T-helper 2 cell treated with Interferon-gamma antibody and Interleukin-4, amounts not matched to agents 5 μg/mL and 100 μg/mL, for 36 hours (primary cell): Measurements from ENCODE around the gene DCP1B.
A peak's percentile ranks its signal among the peaks of the same experiment; 100 is the strongest.

ENCODE experiments used
- DNase-seq: peaks from one replicate; pipeline ENCODE4 v3.0.0; 2021; ENCODE audit warnings: low spot score
- H3K27ac Mint-ChIP-seq: one replicate; pipeline ENCODE4 v1.8.0; 2021; ENCODE audit warnings: mild to moderate bottlenecking, mixed read lengths
- H3K27me3 Mint-ChIP-seq: one replicate; pipeline ENCODE4 v1.8.0; 2021; ENCODE audit warnings: low read depth, mixed read lengths
- H3K36me3 Mint-ChIP-seq: one replicate; pipeline ENCODE4 v1.8.0; 2021; ENCODE audit warnings: low read depth, mixed read lengths
- H3K4me1 Mint-ChIP-seq: one replicate; pipeline ENCODE4 v1.8.0; 2021; ENCODE audit warnings: low read depth, mixed read lengths
- H3K4me3 Mint-ChIP-seq: one replicate; pipeline ENCODE4 v1.8.0; 2022; ENCODE audit warnings: mild to moderate bottlenecking, moderate library complexity, mixed read lengths
- H3K9me3 Mint-ChIP-seq: one replicate; pipeline ENCODE4 v1.8.0; 2021; ENCODE audit warnings: mixed read lengths

Gene DCP1B

DNA sequence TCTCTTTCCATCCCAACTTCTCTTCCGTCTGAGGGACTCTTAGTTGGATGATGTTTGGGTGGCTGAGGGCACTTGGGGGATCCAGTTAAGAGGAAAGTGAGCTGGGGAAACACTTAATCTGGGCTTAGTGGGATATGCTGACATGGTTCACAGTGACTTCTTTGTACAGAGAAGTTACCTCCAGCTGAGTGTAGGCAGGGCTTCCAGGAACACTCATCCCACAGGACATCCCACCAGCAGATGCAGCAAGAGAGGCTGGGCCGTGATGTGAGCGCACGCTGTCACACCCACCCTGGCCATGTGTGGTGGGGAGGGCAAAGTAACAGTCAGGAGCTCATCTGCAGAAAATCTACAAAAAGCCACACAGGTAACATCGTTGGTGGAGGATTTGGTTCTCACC, 85.0 kb downstream of the DCP1B start:
- DNase-seq = peak; percentile 3
- Mint-ChIP-seq H3K27ac (no peak overlapping the region), H3K4me1 (peaks cover 15% of the 10 kb centered on the region), H3K9me3 (no peaks in the 10 kb centered on the region), H3K27me3 (peaks cover 17% of the 10 kb centered on the region), H3K36me3 (no peaks in the 10 kb centered on the region), H3K4me3 (no peak overlapping the region)

DNA sequence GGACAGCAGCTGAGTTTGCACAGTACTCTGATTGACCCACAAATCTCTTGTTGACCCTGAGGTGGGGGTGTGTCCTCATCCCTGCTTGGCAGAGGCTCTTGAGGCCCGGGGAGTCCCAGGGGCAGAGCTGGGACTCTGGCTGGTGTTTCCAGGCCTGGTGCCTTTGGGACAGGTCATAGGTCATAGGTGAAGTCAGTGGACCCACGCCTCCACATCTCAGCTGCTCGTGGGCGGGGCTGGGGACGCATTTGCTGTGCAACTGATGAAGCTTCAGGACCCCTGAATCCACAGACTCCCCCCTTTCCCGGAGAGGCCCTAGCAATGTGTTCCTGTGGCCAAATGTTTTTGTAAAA, 85.4 kb downstream of the DCP1B start:
- H3K9me3 Mint-ChIP-seq = no peaks in the 10 kb centered on the region
- H3K4me3 Mint-ChIP-seq = no peak overlapping the region
- H3K36me3 Mint-ChIP-seq = no peaks in the 10 kb centered on the region
- H3K27ac Mint-ChIP-seq = no peak overlapping the region
- H3K27me3 Mint-ChIP-seq = peaks cover 17% of the 10 kb centered on the region
- peak; percentile 3 for DNase-seq
- H3K4me1 Mint-ChIP-seq = peaks cover 15% of the 10 kb centered on the region

DNA sequence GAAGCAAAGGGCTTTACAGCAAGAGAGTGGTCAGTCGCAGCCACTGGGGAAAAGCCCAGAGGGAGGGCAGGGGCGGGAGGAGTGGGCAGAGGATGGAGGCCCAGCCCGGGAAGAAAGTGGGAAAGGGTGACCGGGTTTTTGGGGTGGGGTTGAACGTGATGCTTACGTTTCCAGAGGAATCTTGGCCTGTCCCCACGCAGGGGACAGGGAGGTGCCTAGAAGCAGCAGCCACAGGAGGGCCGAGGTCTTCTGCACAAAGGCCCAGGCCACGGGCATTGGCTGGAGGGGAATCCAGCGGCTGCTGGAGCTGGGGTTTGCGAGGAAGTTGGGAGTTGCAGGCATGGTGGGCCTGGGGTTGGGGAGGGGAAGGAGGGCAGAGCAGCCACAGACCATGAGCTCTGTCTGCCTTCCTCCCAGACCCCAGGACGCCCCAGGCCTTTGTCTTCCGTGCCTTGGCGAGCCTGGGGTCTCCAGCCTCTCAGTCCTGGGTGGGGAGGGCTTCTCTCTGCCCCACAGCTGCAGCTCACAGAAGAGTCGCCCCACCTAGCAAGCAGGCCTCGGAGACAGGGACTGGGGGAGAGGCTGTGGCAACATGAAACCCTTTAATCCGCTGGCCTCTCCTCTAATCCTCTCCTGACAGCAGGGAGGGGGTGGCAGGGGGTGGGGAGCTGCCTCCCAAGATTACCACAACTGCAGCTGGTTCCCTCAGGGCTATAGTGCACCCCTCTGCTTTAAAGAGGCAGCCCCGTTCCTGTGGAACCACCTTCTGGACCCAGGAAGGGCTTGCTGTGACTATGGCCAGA, 86.0 kb downstream of the DCP1B start, which contains the start of gene CACNA2D4:
Gene CACNA2D4 (minus strand): TSS at position 572 of the 803 bp plus-strand sequence. CDS start 179 bp downstream, at position 393.
- no peak within 1 kb of the TSS for H3K27ac Mint-ChIP-seq
- H3K36me3 Mint-ChIP-seq = no peaks in the 10 kb centered on the region
- H3K4me3 Mint-ChIP-seq = no peak within 1 kb of the TSS

GRCh38 chr12:1917172-1918070, 86.8 kb downstream of the DCP1B start:
- no peaks in the 10 kb centered on the region for H3K36me3 Mint-ChIP-seq
- peak; percentile 2 for DNase-seq
- no peaks in the 10 kb centered on the region for H3K9me3 Mint-ChIP-seq
- no peak overlapping the region for H3K27ac Mint-ChIP-seq
- peaks cover 17% of the 10 kb centered on the region for H3K27me3 Mint-ChIP-seq
- peaks cover 15% of the 10 kb centered on the region for H3K4me1 Mint-ChIP-seq
- no peak overlapping the region for H3K4me3 Mint-ChIP-seq

More for the DNA sequence above, 86.0 kb downstream of the DCP1B start, which contains the start of gene CACNA2D4:
- no peak for DNase-seq
- peaks cover 15% of the 10 kb centered on the region for H3K4me1 Mint-ChIP-seq
- H3K27me3 Mint-ChIP-seq = peaks cover 17% of the 10 kb centered on the region
- H3K9me3 Mint-ChIP-seq = no peaks in the 10 kb centered on the region

DNA sequence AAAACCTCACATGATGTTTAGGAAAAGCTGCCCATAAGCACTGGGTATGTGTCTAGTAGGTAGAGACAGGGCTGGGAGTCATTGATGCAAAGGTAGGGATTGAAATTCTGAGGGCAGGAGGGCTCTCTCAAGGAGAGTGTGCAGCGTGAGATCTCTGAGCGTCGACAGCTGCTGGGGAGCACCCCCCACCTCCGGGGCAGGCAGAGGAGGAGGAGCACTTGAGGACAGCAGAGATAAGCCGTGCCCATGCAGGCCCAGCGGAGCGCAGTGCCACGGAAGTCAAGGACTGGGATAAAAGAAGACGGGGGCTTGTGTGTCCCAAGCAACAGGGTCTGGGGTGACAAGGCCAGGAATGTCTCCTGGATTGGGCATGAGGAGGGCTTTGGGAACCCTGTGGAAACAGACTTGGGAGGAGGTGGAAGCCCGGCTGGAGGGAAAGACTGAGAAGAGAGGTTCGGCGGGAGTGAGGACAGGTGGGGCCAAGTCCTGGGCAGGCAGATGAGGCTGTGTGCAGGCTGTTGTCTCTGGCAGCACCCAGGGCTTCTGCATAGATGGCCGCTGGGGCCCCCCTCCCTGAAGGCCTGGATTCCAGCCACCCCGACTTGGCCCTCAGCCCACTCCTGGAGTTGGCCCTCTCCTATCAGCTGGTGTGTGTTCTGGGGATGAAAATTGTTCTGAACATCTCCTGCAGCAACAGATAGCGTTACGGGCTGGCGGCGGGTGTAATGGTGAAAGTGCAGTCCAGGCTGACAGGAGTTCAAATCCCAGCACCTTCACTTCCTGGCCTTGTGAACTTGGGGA, 87.7 kb downstream of the DCP1B start:
- peaks cover 17% of the 10 kb centered on the region for H3K27me3 Mint-ChIP-seq
- H3K4me1 Mint-ChIP-seq = peaks cover 16% of the 10 kb centered on the region
- H3K36me3 Mint-ChIP-seq = no peaks in the 10 kb centered on the region
- no peaks in the 10 kb centered on the region for H3K9me3 Mint-ChIP-seq
- no peak for DNase-seq
- H3K4me3 Mint-ChIP-seq = peak overlapping the region; percentile 66
- peak overlapping the region; percentile 87 for H3K27ac Mint-ChIP-seq

DNA sequence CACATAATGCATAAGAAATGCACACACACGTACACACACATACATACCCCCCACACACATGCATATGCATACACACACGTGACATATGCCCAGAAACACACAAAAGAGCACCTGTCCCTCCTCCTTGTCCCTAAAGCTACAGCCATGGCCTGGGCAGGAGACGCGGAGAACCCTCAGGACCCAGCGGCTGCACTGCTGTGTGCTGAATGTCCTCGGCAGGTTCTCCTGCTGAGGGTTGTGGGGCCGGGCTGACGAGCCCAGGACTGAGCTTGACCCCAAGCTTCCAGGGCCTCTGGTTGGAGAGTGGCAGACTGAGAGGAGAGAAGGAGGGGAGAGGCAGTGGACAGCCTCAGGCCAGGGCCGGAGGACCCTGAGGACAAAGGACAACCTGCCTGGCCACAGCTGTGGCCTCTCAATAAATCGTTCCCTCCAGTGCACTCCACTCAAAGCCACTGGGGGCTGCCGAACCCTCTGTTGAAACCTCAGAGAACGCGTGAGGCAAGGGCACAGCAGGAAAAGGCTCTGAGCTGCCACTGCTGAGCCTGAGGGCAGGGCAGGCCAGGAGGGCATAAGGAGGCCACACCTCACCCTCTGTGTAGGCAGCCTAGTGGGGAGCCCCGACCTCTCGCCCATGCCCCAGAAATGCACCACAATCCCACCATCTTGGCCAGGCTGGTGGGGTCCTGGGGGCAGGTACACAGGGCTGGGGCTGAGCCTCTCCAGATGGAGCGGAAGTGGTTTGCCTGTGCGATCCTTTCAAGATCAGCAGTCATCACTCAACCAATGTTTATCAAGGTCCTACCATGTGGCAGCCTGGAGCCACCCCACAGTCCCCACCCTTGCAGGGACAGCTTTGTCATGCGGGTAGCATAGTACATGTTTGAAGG, 88.9 kb downstream of the DCP1B start:
- DNase-seq = peak; percentile 13
- H3K4me3 Mint-ChIP-seq = peak overlapping the region; percentile 66
- no peaks in the 10 kb centered on the region for H3K36me3 Mint-ChIP-seq
- H3K27ac Mint-ChIP-seq = peak overlapping the region; percentile 87
- peaks cover 16% of the 10 kb centered on the region for H3K4me1 Mint-ChIP-seq
- peaks cover 17% of the 10 kb centered on the region for H3K27me3 Mint-ChIP-seq
- H3K9me3 Mint-ChIP-seq = no peaks in the 10 kb centered on the region

GRCh38 chr12:1914114-1914911, 89.9 kb downstream of the DCP1B start:
- Mint-ChIP-seq H3K27me3 (peaks cover 16% of the 10 kb centered on the region), H3K9me3 (no peaks in the 10 kb centered on the region), H3K4me1 (peaks cover 16% of the 10 kb centered on the region), H3K27ac (peak overlapping the region; percentile 33), H3K4me3 (no peak overlapping the region), H3K36me3 (no peaks in the 10 kb centered on the region)
- DNase-seq = peak; percentile 2

DNA sequence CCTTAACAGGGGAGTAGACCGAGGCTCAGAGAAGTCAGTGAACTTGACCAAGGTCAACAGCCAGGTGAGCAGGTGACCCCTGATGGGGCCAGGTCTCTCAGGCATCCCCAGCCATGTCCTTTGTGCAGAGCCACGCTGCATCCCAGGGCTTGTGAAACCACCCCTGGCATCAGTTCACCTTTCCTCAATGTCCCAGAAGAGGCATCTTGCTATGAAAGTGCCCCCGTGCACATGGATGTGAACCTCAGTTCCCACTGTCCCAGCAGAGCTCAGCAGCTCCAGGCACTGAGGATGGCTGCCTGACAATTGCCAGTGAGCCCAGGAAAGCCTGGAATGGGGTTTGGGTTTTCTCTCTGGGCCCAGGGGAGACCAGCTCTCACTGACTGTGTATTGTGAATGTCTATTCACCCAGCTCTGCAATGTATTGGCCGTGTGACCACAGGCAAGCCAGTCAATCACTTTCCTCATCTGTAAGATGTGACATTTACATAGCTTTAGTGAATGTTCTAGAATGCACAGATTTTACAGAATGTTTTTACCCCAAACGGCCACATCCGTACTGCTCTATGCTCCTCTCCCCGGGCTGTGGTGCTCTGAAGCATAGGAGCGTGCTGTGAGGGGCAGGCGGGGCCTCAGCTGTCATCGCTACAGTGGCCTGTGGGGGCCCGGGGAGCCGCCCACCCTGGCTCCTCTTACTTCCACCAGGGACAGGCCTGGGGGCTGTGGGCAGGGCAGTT, 90.7 kb downstream of the DCP1B start:
- Mint-ChIP-seq H3K9me3 (no peaks in the 10 kb centered on the region), H3K4me3 (no peak overlapping the region), H3K27ac (no peak overlapping the region), H3K36me3 (no peaks in the 10 kb centered on the region), H3K27me3 (peaks cover 13% of the 10 kb centered on the region), H3K4me1 (peaks cover 16% of the 10 kb centered on the region)
- DNase-seq = peak; percentile 2

- H3K27ac Mint-ChIP-seq = no peak overlapping the region
- H3K36me3 Mint-ChIP-seq = no peaks in the 10 kb centered on the region
- peaks cover 17% of the 10 kb centered on the region for H3K4me1 Mint-ChIP-seq
- H3K27me3 Mint-ChIP-seq = peaks cover 13% of the 10 kb centered on the region
- H3K9me3 Mint-ChIP-seq = no peaks in the 10 kb centered on the region
- DNase-seq = peak; percentile 2
- H3K4me3 Mint-ChIP-seq = no peak overlapping the region
Measured at GRCh38 chr12:1912580-1913376, 91.5 kb downstream of the DCP1B start.

GRCh38 chr12:1911598-1912575, 92.4 kb downstream of the DCP1B start:
- Mint-ChIP-seq H3K4me3 (no peak overlapping the region), H3K9me3 (peaks cover 1% of the 10 kb centered on the region), H3K27ac (no peak overlapping the region), H3K4me1 (peaks cover 20% of the 10 kb centered on the region), H3K27me3 (peaks cover 18% of the 10 kb centered on the region), H3K36me3 (no peaks in the 10 kb centered on the region)
- DNase-seq = no peak
